HCT116 (cell line): ENCODE measurements around the gene CPNE2.

ENCODE experiments used
- TF ChIP-seq, protein P1 (sequence below), 3 experiments: fragments of 200-600 bp in 1 of 3; sonication (generic) in 1 of 3; IDR thresholded peaks in 2 of 3; conservative IDR thresholded peaks in 1 of 3; 2 replicates each; pipeline ENCODE4 v1.5.1; 2012 to 2017; ENCODE audit warnings: low read depth in 2 of 3, low read length in 2 of 3, antibody characterized with exemption in 1 of 3, borderline replicate concordance in 1 of 3, control low read depth in 1 of 3, mild to moderate bottlenecking in 1 of 3, mixed read lengths in 1 of 3, mixed run types in 1 of 3, moderate library complexity in 1 of 3; ENCODE audit not compliant: insufficient read depth in 1 of 3
- TF ChIP-seq, protein P2 (sequence below): IDR thresholded peaks from 2 replicates; pipeline ENCODE4 v1.6.1; 2012

DNA sequence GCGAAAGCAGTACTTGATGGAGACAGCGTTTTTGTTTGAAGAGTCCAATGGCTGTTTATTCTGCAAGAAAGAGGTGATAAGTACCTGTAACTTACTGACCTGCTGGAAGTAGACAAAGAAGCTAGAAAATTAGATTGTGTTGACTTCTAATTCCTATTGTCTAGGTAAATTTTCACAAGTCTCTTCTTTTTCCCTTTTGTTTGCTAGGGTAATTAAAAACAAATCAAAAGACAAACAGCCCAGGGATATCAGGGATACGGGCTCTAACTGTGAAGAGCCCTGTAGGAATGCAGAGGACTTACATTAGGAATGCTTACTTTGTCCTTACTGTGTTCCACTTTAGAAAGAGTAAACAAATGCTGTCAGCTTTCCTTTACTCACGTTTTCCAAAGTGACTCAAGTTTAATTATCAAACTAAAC lies 86.4 kb downstream of the CPNE2 start:
- TF ChIP-seq, protein P1, sequence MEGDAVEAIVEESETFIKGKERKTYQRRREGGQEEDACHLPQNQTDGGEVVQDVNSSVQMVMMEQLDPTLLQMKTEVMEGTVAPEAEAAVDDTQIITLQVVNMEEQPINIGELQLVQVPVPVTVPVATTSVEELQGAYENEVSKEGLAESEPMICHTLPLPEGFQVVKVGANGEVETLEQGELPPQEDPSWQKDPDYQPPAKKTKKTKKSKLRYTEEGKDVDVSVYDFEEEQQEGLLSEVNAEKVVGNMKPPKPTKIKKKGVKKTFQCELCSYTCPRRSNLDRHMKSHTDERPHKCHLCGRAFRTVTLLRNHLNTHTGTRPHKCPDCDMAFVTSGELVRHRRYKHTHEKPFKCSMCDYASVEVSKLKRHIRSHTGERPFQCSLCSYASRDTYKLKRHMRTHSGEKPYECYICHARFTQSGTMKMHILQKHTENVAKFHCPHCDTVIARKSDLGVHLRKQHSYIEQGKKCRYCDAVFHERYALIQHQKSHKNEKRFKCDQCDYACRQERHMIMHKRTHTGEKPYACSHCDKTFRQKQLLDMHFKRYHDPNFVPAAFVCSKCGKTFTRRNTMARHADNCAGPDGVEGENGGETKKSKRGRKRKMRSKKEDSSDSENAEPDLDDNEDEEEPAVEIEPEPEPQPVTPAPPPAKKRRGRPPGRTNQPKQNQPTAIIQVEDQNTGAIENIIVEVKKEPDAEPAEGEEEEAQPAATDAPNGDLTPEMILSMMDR (IDR thresholded peaks at IDR 0.05 in 2 of 3, conservative IDR thresholded peaks at IDR 0.05 in 1 of 3; ENCODE audit: borderline replicate concordance in 1 of 3, insufficient read depth in 1 of 3, low read depth in 2 of 3, low read length in 2 of 3): no peak
- TF ChIP-seq, protein P2, sequence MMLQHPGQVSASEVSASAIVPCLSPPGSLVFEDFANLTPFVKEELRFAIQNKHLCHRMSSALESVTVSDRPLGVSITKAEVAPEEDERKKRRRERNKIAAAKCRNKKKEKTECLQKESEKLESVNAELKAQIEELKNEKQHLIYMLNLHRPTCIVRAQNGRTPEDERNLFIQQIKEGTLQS: no peak
